Fibroblast of lung (primary cell): ENCODE measurements around the gene NEMF.
"Not testable (repeated sequence)": the region's sequence is repeated elsewhere in the genome, so short reads cannot be mapped to it uniquely, and the experiment has no call there.

Experiments
- CTCF ChIP-seq, 2 donors: IDR thresholded peaks in 1 of 2; conservative IDR thresholded peaks in 1 of 2; 1 replicate in 1 of 2; 2 replicates in 1 of 2; pipeline ENCODE4 v1.5.1; 2011 to 2012; ENCODE audit warnings: low read length in 2 of 2, control low read depth in 1 of 2, inconsistent platforms in 1 of 2, low read depth in 1 of 2, mild to moderate bottlenecking in 1 of 2
- EZH2 ChIP-seq: IDR thresholded peaks from 2 replicates; pipeline ENCODE4 v1.5.1; 2012; ENCODE audit warnings: low read length, control low read depth, mild to moderate bottlenecking; ENCODE audit errors: missing control alignments

- not testable (repeated sequence) for TF ChIP-seq CTCF (conservative IDR thresholded peaks at IDR 0.05 in 1 of 2, IDR thresholded peaks at IDR 0.05 in 1 of 2; ENCODE audit: low read depth in 1 of 2, low read length in 2 of 2); EZH2
Observed at GRCh38 chr14:49771691-49772090, 80.9 kb downstream of the NEMF start.
